Endothelial cell of umbilical vein (primary cell): Measurements from ENCODE around the gene CSNK1G1.

Source experiments
- CTCF ChIP-seq, 2 donors: IDR thresholded peaks; 1 replicate in 1 of 2; 2 replicates in 1 of 2; pipeline ENCODE4 v1.5.1; 2011; ENCODE audit warnings: low read length in 2 of 2, mild to moderate bottlenecking in 2 of 2, moderate library complexity in 2 of 2, control low read depth in 1 of 2, inconsistent platforms in 1 of 2, low read depth in 1 of 2; ENCODE audit not compliant: insufficient read depth in 1 of 2; ENCODE audit errors: extremely low read depth in 1 of 2
- EZH2 ChIP-seq: IDR thresholded peaks from 2 replicates; pipeline ENCODE4 v1.6.1; 2012; ENCODE audit warnings: borderline replicate concordance, low read depth, mild to moderate bottlenecking, moderate library complexity, low read length, inconsistent platforms; ENCODE audit not compliant: severe bottlenecking
- FOS ChIP-seq: IDR thresholded peaks from 2 replicates; pipeline ENCODE4 v1.6.1; 2011; ENCODE audit warnings: mild to moderate bottlenecking, low read length, moderate library complexity, borderline replicate concordance; ENCODE audit not compliant: insufficient read depth
- GATA2 ChIP-seq: IDR thresholded peaks from 2 replicates; pipeline ENCODE4 v1.7.0; 2011; ENCODE audit warnings: low read depth, mild to moderate bottlenecking, moderate library complexity, mixed read lengths, low read length; ENCODE audit not compliant: insufficient read length, insufficient read depth
- JUN ChIP-seq: IDR thresholded peaks from 2 replicates; pipeline ENCODE4 v1.6.1; 2011; ENCODE audit warnings: borderline replicate concordance, low read depth; ENCODE audit not compliant: insufficient read length, insufficient read depth
- MAX ChIP-seq: IDR thresholded peaks from 2 replicates; pipeline ENCODE4 v1.6.1; 2011; ENCODE audit not compliant: insufficient read depth, insufficient read length
- MYC ChIP-seq: IDR thresholded peaks from one replicate; pipeline ENCODE4 v1.6.1; 2011; ENCODE audit warnings: mild to moderate bottlenecking, low read depth, low read length
- POLR2A ChIP-seq: IDR thresholded peaks from 2 replicates; pipeline ENCODE4 v1.6.1; 2012; ENCODE audit warnings: low read depth, mild to moderate bottlenecking, control low read depth, low read length
- POLR2AphosphoS5 ChIP-seq: IDR thresholded peaks from 2 replicates; pipeline ENCODE4 v1.6.1; 2012; ENCODE audit warnings: low read depth, mild to moderate bottlenecking, control low read depth, low read length, moderate library complexity; ENCODE audit not compliant: insufficient read depth

DNA sequence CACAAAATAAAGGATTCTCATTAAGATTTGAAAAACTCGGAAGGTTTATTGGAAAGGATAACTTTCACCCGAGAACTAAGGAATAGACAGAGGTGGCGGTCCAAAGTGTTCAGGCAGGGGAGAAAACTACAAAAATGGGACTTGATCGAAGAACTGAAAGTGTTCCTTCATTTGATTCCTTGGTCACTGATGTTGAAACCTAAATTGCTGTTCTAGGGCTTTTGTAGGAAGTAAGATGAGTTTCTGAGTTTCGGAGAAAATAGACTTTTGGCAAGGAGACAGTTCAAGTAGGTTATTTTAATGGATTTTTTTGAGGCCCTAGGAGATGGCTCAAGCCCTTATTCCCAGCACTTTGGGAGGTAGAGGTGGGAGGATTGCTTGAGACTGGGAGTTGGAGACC lies 33.1 kb upstream of the CSNK1G1 start:
- TF ChIP-seq CTCF (IDR thresholded peaks at IDR 0.05; ENCODE audit: extremely low read depth in 1 of 2, insufficient read depth in 1 of 2, low read depth in 1 of 2, low read length in 2 of 2) (no peak), MAX (no peak), POLR2AphosphoS5 (no peak), JUN (no peak), EZH2 (no peak), GATA2 (no peak), POLR2A (no peak), MYC (no peak), FOS (no peak)
